GM06990 (cell line): ENCODE results near the gene ATG101.

Source experiments
- DNase-seq: peaks from one replicate; pipeline ENCODE4 v3.0.0-alpha.2; 2011; ENCODE audit not compliant: insufficient read length; ENCODE audit errors: extremely low read depth
- H3K27me3 ChIP-seq: replicated peaks from 2 replicates; pipeline ENCODE4 v1.6.0; 2011; ENCODE audit warnings: low read length; ENCODE audit not compliant: control insufficient read depth, insufficient read depth
- H3K36me3 ChIP-seq: 2 replicates; pipeline ENCODE4 v1.5.1; 2011; ENCODE audit warnings: low read length; ENCODE audit not compliant: control insufficient read depth, insufficient read depth
- H3K4me3 ChIP-seq: replicated peaks from 2 replicates; pipeline ENCODE4 v1.5.1; 2011; ENCODE audit warnings: low read depth, mild to moderate bottlenecking, control low read depth, low read length
- TF ChIP-seq, protein P1 (sequence below): IDR thresholded peaks from 2 replicates; pipeline ENCODE4 v1.5.1; 2011; ENCODE audit warnings: low read length, control low read depth, mild to moderate bottlenecking, inconsistent platforms; ENCODE audit not compliant: insufficient read depth, poor library complexity, severe bottlenecking

The ATG101 gene

DNA sequence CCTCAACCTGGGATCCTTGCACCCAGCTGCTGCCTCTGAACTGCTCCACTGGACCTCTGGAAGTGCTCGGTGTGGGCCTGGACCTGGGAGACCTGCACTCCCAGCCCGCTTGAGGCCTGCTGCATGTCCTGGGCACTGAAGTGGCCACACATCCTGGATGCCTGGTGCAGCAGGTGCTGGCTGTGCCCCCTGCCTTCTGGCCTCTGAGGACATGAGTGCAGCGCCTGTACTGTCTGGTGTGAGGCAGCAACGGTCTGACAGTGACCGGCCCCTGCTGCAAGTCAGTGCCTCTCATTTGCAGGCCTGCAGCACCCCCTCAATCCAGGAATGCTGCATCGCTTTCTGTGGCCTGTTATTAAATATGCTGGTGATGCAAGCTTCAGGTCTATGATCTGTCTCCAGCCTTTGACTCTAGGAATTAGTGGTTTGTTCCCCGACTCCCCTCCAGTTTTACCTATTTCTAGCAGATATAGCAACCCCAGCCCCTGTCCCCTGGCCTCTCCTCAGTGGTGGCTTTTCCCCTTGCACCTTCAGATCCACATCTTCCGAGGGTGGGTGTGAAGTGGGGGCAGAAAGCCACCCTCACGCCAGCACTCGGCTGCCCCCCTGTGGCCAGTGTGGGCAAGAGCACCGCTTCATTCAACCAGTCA is 13.3 kb downstream of the ATG101 start:
- Histone ChIP-seq H3K27me3 (no peaks in the 10 kb centered on the region), H3K4me3 (no peak overlapping the region), H3K36me3 (no peaks in the 10 kb centered on the region; the same call in none of the 2 replicates)
- DNase-seq: peak; percentile 49
- TF ChIP-seq, protein P1, sequence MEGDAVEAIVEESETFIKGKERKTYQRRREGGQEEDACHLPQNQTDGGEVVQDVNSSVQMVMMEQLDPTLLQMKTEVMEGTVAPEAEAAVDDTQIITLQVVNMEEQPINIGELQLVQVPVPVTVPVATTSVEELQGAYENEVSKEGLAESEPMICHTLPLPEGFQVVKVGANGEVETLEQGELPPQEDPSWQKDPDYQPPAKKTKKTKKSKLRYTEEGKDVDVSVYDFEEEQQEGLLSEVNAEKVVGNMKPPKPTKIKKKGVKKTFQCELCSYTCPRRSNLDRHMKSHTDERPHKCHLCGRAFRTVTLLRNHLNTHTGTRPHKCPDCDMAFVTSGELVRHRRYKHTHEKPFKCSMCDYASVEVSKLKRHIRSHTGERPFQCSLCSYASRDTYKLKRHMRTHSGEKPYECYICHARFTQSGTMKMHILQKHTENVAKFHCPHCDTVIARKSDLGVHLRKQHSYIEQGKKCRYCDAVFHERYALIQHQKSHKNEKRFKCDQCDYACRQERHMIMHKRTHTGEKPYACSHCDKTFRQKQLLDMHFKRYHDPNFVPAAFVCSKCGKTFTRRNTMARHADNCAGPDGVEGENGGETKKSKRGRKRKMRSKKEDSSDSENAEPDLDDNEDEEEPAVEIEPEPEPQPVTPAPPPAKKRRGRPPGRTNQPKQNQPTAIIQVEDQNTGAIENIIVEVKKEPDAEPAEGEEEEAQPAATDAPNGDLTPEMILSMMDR: peak; percentile 97

DNA sequence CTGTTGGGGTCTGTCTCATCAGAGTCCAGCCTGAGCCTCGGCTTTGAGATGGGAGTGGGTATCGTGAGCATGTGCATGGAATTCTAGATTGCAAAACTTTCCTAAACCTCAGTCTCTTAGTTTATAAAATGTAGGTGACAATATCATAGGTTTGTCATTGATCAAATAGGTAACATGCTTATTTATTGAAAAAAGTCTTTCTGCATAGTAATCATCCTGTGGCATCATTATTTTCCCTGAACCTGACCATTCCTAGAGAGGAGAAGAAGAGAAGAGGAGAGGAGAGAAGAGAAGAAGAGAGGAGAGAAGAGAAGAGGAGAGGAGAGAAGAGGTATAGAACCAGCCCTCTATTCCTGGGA is 13.8 kb downstream of the ATG101 start:
- no peak overlapping the region for H3K4me3 ChIP-seq
- TF ChIP-seq, protein P1: no peak
- H3K36me3 ChIP-seq: no peaks in the 10 kb centered on the region; the same call in none of the 2 replicates
- H3K27me3 ChIP-seq: no peaks in the 10 kb centered on the region
- DNase-seq: no peak

DNA sequence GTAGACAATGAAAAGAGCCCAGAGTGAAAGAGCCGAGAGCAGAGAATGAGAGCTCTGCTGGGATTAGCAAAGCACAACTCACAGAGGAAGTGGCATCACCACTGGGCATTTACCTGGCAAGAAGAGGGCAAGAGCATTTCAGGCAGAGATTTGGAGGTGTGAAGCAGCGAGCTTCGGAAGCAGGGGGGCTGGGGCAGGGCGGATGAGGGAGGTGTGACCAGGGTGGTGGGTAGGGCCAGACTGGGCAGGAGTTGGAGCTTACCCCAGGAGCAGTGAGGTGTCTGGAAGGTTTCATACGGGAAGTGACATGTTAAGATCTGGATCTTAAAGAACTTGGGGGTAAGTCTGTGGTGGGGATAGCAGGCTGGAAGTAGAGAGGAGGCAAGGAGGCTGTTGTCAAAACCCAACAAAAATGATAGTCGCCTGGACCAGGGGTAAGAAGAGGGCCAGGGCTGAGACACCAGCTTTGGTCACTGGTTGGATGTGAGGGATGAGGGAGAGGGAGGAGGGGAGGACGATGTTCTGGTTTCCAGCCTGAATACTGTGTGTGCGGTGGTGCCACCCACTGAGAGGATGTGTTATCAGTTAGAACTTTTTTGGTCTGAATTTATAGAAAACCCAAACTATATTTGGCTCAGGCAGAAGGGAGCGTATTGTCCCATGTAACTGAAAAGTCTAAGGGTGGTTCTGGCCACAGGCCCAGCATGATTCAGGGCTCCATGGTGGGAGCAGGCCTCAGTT is 14.9 kb downstream of the ATG101 start:
- Histone ChIP-seq H3K27me3 (no peaks in the 10 kb centered on the region), H3K36me3 (no peaks in the 10 kb centered on the region; the same call in 1 of the 2 replicates), H3K4me3 (no peak overlapping the region)
- no peak for DNase-seq
- TF ChIP-seq, protein P1: no peak

DNA sequence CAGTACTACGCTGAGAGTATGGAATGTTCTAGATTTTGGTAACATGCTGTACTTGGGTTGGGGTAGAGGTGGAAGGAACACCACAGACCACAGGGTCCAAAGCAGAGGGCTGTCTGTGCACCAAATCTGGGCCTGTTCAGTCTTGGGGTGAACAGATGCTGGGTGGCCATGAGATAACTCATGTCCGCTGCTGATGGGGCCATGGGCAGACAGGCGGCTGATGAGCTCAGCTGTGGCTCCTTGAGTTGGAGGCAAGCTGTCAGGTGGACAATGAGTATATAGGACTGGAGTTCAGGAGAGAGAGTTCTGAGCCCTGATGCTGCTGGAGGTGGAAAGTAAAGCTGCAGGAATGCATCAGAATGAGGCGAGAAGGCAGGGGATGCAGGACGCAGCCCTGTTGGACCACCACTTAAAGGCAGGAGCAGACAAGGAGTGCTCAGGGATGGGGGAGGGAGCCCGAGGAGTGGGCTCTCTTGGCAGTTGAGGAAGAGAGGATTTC is 16.0 kb downstream of the ATG101 start:
- DNase-seq: no peak
- TF ChIP-seq, protein P1: no peak
- Histone ChIP-seq H3K4me3 (no peak overlapping the region), H3K36me3 (no peaks in the 10 kb centered on the region), H3K27me3 (no peaks in the 10 kb centered on the region; the same call in 1 of the 2 replicates)

DNA sequence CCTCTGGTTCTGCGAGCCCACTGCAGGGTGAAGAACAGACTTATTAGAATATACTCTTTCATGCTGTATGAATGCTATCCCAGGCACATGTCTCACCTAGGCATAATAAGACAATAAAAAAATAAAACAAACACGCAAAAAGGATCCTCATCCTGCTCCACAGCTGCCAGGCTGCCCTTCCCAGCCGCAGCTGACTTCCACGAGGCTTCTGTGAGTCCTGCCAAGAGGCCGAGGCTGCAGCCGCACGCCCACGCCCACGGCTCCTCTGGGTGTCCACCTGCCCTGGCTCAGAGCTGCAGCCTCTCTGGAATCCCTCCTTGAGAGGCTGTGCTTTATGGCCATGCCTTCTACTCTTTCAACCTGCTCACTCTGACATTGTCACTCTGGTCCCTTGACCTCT is 16.6 kb downstream of the ATG101 start:
- TF ChIP-seq, protein P1: no peak
- Histone ChIP-seq H3K27me3 (no peaks in the 10 kb centered on the region; the same call in 1 of the 2 replicates), H3K36me3 (no peaks in the 10 kb centered on the region), H3K4me3 (no peak overlapping the region)
- no peak for DNase-seq
